ENCODE measurements around the gene LAMC1. TPM values are rescaled to one million over a fixed set of nuclear protein-coding genes. Genes with fewer than 3 reads are reported as not detected.

LAMC1 gene
- total RNA-seq, 2 experiments from 2014 or later = 0.40 TPM; not detected in 1

- DNase-seq = no peak
- H3K4me3 Mint-ChIP-seq = no peak overlapping the region
- H3K27ac Mint-ChIP-seq = no peak overlapping the region
- peaks cover 19% of the 10 kb centered on the region for H3K4me1 Mint-ChIP-seq
- CTCF ChIA-PET = no interaction called here
- H3K9me3 Mint-ChIP-seq (ENCODE audit: low read depth) = no peaks in the 10 kb centered on the region
- ATAC-seq = no peak
- H3K36me3 Mint-ChIP-seq = no peaks in the 10 kb centered on the region
- H3K27me3 Mint-ChIP-seq = peaks cover 78% of the 10 kb centered on the region
Measured at GRCh38 chr1:183025010-183025337, 1.8 kb downstream of the LAMC1 start.

DNA sequence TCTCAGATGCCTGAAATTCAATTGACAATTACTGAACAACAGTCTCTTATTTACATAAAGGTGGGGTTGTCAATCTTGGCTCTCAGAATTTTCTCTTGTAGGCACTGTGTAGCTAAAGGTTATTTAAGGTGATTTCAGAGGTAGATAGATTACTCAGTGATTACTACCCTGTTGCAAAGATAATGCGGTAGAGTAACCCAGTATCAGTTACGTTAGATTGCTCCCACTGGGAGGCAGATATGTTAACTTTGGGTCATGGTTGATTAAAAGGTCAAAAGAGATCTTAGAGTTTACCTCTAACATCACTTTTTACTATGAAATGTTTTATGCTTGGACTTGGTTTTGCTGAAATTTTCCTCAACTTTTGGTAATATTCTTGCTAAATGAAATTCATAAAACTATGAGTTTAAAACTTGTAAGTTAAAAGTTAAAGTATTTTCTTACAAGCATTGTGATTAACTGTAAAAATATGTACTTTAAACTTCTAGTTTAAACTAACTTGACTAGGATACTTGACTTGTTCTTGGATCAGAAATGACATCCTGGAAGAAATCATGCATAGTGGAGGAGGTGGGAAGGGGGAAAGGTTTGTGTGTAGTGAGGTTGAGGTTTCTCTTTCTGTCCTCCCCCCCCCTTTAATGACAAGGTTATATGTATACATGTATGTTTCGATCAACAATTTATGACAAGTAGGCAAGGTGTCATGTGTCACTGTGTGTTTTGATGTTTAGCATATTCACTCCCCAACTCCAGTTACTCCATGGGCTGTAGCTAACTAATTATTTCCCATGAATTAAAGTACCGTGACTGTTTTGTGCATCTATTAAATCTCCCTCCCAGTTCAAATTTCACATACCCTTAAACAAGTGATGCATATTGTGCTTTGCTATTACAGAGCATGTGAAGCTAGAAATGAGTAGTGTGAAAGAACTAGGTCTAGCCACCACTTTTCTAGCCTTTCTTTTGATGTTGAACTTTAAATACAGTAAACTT, 2.9 kb downstream of the LAMC1 start:
- DNase-seq (no peak), ATAC-seq (no peak)
- no peaks in the 10 kb centered on the region for H3K36me3 Mint-ChIP-seq
- peaks cover 79% of the 10 kb centered on the region for H3K27me3 Mint-ChIP-seq
- CTCF ChIA-PET = interaction anchor here (1.0 kb wide), 1 partner anchor 47 kb away, joined by 3 read pairs; no protein-coding TSS in a partner anchor
- H3K4me1 Mint-ChIP-seq = peaks cover 19% of the 10 kb centered on the region
- H3K27ac Mint-ChIP-seq = no peak overlapping the region
- H3K9me3 Mint-ChIP-seq (ENCODE audit: low read depth) = no peaks in the 10 kb centered on the region
- H3K4me3 Mint-ChIP-seq = no peak overlapping the region

DNA sequence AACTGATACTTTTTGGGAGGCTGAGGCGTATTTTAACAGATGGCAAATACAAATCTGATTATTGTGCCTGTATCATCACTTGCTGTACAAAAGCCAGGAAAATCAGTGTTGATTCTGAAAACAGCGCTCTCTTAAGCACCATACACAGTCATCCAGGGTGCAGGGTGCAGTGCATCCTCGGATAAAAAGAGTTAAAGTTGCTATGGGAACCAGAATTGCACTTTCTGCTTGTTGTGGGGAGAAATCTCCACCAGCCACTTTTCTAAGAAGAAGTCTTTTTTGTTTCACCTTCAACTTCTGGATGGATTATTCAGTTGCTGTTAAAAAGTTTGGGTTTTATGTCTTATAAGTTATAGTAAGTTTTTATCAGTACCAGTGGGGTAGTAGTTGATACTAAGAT, 3.8 kb downstream of the LAMC1 start:
- CTCF ChIA-PET = interaction anchor here (1.0 kb wide), 1 partner anchor 46 kb away, joined by 3 read pairs; no protein-coding TSS in a partner anchor
- DNase-seq = no peak
- Mint-ChIP-seq H3K36me3 (no peaks in the 10 kb centered on the region), H3K27ac (no peak overlapping the region), H3K9me3 (ENCODE audit: low read depth) (no peaks in the 10 kb centered on the region), H3K27me3 (peaks cover 75% of the 10 kb centered on the region), H3K4me3 (no peak overlapping the region), H3K4me1 (peaks cover 16% of the 10 kb centered on the region)
- no peak for ATAC-seq

DNA sequence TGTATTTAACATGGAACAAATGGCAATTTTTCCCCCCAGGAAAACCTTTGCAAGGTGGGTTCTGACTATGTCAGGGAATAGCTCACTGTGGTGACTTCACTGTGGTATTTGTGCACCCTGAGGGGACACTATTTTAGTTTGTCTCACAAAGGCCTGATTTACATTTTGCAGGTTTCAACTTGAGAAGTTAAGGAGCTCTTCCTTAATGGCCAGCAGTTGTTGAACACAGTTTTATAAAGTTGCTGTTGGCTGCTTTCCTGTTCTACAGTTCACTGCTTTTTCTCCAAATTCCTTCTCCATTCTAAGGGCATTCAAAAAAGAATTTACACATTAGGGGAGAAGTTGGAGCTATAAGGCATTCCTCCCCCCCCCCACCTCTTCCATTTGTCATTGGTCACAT, 4.6 kb downstream of the LAMC1 start:
- H3K4me3 Mint-ChIP-seq = no peak overlapping the region
- H3K27me3 Mint-ChIP-seq = peaks cover 72% of the 10 kb centered on the region
- H3K9me3 Mint-ChIP-seq (ENCODE audit: low read depth) = no peaks in the 10 kb centered on the region
- CTCF ChIA-PET = no interaction called here
- no peaks in the 10 kb centered on the region for H3K36me3 Mint-ChIP-seq
- H3K27ac Mint-ChIP-seq = no peak overlapping the region
- H3K4me1 Mint-ChIP-seq = peaks cover 12% of the 10 kb centered on the region
- no peak for ATAC-seq
- no peak for DNase-seq

- Mint-ChIP-seq H3K27ac (no peak overlapping the region), H3K4me1 (peaks cover 9% of the 10 kb centered on the region), H3K4me3 (no peak overlapping the region), H3K9me3 (ENCODE audit: low read depth) (no peaks in the 10 kb centered on the region), H3K27me3 (peaks cover 74% of the 10 kb centered on the region), H3K36me3 (no peaks in the 10 kb centered on the region)
- DNase-seq (no peak), ATAC-seq (no peak)
- CTCF ChIA-PET = no interaction called here
Measured at GRCh38 chr1:183029591-183030000, 6.4 kb downstream of the LAMC1 start.

DNA sequence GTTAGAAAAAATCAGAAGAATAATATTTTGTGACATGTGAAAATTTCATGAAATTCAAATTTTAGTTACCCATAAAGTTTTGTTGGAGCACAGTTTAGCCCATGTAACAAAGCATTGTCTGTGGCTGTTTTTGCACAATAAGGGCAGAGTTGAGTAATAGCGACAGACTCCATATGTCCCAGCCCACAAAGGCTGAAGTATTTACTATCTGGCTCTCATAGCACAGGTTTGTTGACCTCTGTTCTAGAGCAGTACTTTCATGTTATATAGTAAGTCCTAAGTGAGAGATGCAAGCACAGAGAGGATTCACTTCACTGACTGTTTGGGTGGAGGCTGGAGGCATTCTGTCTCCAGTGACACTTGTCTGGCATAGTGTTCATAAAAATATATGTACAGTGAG, 6.8 kb downstream of the LAMC1 start:
- no peak for ATAC-seq
- DNase-seq = no peak
- Mint-ChIP-seq H3K4me3 (no peak overlapping the region), H3K4me1 (peaks cover 6% of the 10 kb centered on the region), H3K27ac (no peak overlapping the region), H3K36me3 (no peaks in the 10 kb centered on the region), H3K9me3 (ENCODE audit: low read depth) (no peaks in the 10 kb centered on the region), H3K27me3 (peaks cover 72% of the 10 kb centered on the region)
- CTCF ChIA-PET = no interaction called here

GRCh38 chr1:183032122-183032921, 9.1 kb downstream of the LAMC1 start:
- no peaks in the 10 kb centered on the region for H3K36me3 Mint-ChIP-seq
- CTCF ChIA-PET = no interaction called here
- peaks cover 56% of the 10 kb centered on the region for H3K27me3 Mint-ChIP-seq
- H3K4me3 Mint-ChIP-seq = no peak overlapping the region
- no peak overlapping the region for H3K27ac Mint-ChIP-seq
- ATAC-seq (no peak), DNase-seq (no peak)
- H3K4me1 Mint-ChIP-seq = peaks cover 6% of the 10 kb centered on the region
- H3K9me3 Mint-ChIP-seq (ENCODE audit: low read depth) = no peaks in the 10 kb centered on the region

- DNase-seq (peak; percentile 40), ATAC-seq (no peak)
- H3K4me1 Mint-ChIP-seq = peaks cover 6% of the 10 kb centered on the region
- peaks cover 54% of the 10 kb centered on the region for H3K27me3 Mint-ChIP-seq
- CTCF ChIA-PET = no interaction called here
- H3K36me3 Mint-ChIP-seq = no peaks in the 10 kb centered on the region
- no peak overlapping the region for H3K27ac Mint-ChIP-seq
- H3K4me3 Mint-ChIP-seq = no peak overlapping the region
- H3K9me3 Mint-ChIP-seq (ENCODE audit: low read depth) = no peaks in the 10 kb centered on the region
Measured at GRCh38 chr1:183033205-183033604, 10.0 kb downstream of the LAMC1 start.

DNA sequence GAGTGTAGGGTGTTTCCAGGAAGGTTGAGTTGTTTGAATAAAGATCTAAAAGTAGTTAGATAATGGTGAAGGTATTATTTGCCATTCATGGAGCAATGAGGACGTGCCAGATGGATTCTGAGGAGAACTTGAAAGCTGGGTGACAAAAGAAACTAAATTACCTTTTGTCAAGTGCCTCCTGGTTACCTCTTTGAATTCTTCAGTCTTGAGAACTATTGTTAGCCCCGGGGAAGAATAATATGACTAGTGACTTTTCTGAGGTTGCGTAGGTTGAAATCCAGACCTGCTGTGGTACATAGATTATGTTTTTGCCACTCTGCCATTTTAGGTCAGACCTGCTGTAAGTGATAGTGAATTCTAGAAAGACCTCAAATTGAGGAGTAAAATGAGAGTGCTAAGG, 11.5 kb downstream of the LAMC1 start:
- DNase-seq (no peak), ATAC-seq (no peak)
- Mint-ChIP-seq H3K4me3 (no peak overlapping the region), H3K4me1 (peaks cover 6% of the 10 kb centered on the region), H3K27me3 (peaks cover 50% of the 10 kb centered on the region), H3K27ac (no peak overlapping the region), H3K36me3 (no peaks in the 10 kb centered on the region), H3K9me3 (ENCODE audit: low read depth) (no peaks in the 10 kb centered on the region)
- CTCF ChIA-PET = no interaction called here

- Mint-ChIP-seq H3K27me3 (peaks cover 67% of the 10 kb centered on the region), H3K4me3 (no peak overlapping the region), H3K4me1 (peaks cover 2% of the 10 kb centered on the region), H3K9me3 (ENCODE audit: low read depth) (no peaks in the 10 kb centered on the region), H3K36me3 (no peaks in the 10 kb centered on the region), H3K27ac (no peak overlapping the region)
- CTCF ChIA-PET = no interaction called here
- no peak for DNase-seq
- no peak for ATAC-seq
Measured at GRCh38 chr1:183038333-183038866, 15.2 kb downstream of the LAMC1 start.

DNA sequence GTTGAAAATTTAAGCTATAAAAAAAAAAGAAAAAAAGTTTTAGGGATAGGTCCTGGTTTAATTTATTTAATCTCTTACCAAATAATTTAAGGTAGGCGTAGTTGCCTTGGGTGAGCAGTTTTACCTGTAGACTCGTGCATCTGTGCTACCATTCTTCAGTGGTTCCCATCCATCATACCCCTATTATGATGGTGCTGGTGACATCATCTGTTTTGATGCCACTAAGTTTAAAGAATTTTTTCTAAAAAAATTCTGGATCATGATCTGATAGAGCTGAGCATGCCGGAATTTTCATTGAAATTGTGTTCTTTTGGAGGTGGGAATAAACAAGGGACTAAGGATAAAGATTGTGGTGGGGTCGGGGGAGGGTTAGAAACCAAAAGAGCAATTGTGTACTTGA, 15.7 kb downstream of the LAMC1 start:
- no peak for ATAC-seq
- Mint-ChIP-seq H3K36me3 (no peaks in the 10 kb centered on the region), H3K4me1 (peaks cover 1% of the 10 kb centered on the region), H3K27me3 (peaks cover 67% of the 10 kb centered on the region), H3K27ac (no peak overlapping the region), H3K4me3 (no peak overlapping the region), H3K9me3 (ENCODE audit: low read depth) (no peaks in the 10 kb centered on the region)
- no peak for DNase-seq
- CTCF ChIA-PET = no interaction called here

DNA sequence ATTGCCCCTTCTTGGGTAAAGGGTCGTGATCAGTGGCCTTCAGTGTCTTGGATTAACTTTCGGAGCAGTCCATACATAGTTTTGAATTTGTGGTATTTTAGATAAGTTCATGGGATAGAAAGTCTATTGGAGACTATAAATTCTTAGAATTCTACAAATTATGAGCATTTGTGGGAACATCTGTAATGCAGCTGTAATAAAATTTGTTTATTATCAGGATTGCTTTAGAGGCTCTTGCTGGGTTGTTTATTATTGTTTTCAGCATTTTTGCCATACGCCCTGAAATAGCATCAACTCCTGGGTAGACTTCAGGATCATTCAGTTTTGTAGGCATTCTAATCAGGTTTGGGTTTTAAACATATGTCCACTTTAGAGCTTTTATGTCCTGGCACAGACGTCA, 16.1 kb downstream of the LAMC1 start:
- ATAC-seq (no peak), DNase-seq (no peak)
- CTCF ChIA-PET = no interaction called here
- Mint-ChIP-seq H3K36me3 (no peaks in the 10 kb centered on the region), H3K9me3 (ENCODE audit: low read depth) (no peaks in the 10 kb centered on the region), H3K27ac (no peak overlapping the region), H3K4me3 (no peak overlapping the region), H3K27me3 (peaks cover 69% of the 10 kb centered on the region), H3K4me1 (no peaks in the 10 kb centered on the region)

DNA sequence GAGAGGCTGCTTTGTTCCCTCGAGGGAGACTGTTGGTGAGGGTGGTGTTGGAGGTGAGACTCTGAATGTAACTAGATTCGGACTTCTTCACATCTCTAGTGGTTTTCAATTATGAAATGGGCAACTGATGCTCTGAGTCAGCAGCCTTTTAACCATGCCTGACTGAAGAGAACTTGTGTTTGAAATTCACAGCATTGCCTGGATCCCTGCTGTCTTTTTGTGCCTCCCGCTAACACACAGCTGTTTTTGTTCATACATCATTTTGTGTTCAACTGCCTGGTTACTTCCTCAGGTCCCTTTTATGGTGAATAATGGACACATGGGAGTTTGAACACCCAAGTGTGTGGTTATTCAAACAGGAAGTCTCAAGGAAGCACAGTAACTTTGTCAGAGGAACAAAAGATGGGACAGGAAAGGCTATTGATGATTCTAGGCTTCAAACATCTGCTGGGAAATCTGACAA, 16.8 kb downstream of the LAMC1 start:
- Mint-ChIP-seq H3K27ac (no peak overlapping the region), H3K9me3 (ENCODE audit: low read depth) (no peaks in the 10 kb centered on the region), H3K4me1 (no peaks in the 10 kb centered on the region), H3K27me3 (peaks cover 65% of the 10 kb centered on the region), H3K36me3 (no peaks in the 10 kb centered on the region), H3K4me3 (no peak overlapping the region)
- CTCF ChIA-PET = no interaction called here
- DNase-seq (no peak), ATAC-seq (no peak)

Measured in activated CD8-positive, alpha-beta memory T cell treated with anti-CD3 and anti-CD28 coated beads, Interleukin-2, amount 10 ng/mL, durations not matched to agents 7 days and 5 days (primary cell).